IMR-90 (cell line): ENCODE results near the gene RSF1. TPM values are rescaled to one million over a fixed set of nuclear protein-coding genes. Genes with fewer than 3 reads are reported as not detected.

Experiments used
- ATAC-seq: fragments of 200-7000 bp; cut with Tn5 transposase; 2 replicates; pipeline ENCODE4 v1.9.1; 2020; ENCODE audit warnings: low read depth, mild to moderate bottlenecking, moderate library complexity
- BruUV-seq: library from RNA; stranded (reverse); fragments of 400-500 nt; replicated peaks from 2 replicates; lab custom pipeline; 2021; lab: Mats Ljungman, UMichigan
- CTCF ChIA-PET: fragments of 300-600 bp; formaldehyde crosslinking; extraction: SDS; loops from one replicate; lab custom pipeline; 2021; ENCODE audit warnings: antibody characterized with exemption; lab: Yijun Ruan, JAX
- POLR2A ChIA-PET: fragments of 300-600 bp; sonication (Branson Sonifier 250); formaldehyde crosslinking; loops from one replicate; lab custom pipeline; 2022; ENCODE audit warnings: antibody characterized with exemption; ENCODE audit not compliant: unreplicated experiment; lab: Charles Lee
- DNase-seq: peaks from one replicate; pipeline ENCODE4 v3.0.0; 2013
- H2AFZ ChIP-seq: replicated peaks from 2 replicates; pipeline ENCODE3; 2013; ENCODE audit warnings: low read length, mild to moderate bottlenecking; ENCODE audit not compliant: poor library complexity
- H2AK5ac ChIP-seq: 2 replicates; pipeline ENCODE4 v1.6.1; 2013; ENCODE audit warnings: low read depth, low read length, inconsistent platforms
- H2AK9ac ChIP-seq: replicated peaks from 2 replicates; pipeline ENCODE3; 2013; ENCODE audit warnings: mild to moderate bottlenecking, low read depth, low read length, moderate library complexity; ENCODE audit not compliant: poor library complexity
- H2BK120ac ChIP-seq: 2 replicates; pipeline ENCODE4 v1.6.1; 2013; ENCODE audit warnings: low read depth, low read length, inconsistent platforms
- H2BK15ac ChIP-seq: 3 replicates; pipeline ENCODE4 v1.6.1; 2013; ENCODE audit warnings: low read depth, low read length, inconsistent platforms
- H2BK20ac ChIP-seq: 2 replicates; pipeline ENCODE4 v1.6.1; 2013; ENCODE audit warnings: low read depth, mild to moderate bottlenecking, inconsistent platforms, low read length, moderate library complexity
- H2BK5ac ChIP-seq: 2 replicates; pipeline ENCODE4 v1.6.1; 2013; ENCODE audit warnings: mild to moderate bottlenecking, low read depth, low read length, inconsistent platforms; ENCODE audit not compliant: poor library complexity, severe bottlenecking
- H3K14ac ChIP-seq: replicated peaks from 2 replicates; pipeline ENCODE4 v1.6.1; 2013; ENCODE audit warnings: low read depth, low read length, inconsistent platforms
- H3K18ac ChIP-seq: 2 replicates; pipeline ENCODE4 v1.6.1; 2013; ENCODE audit warnings: low read depth, low read length, control low read depth
- H3K23ac ChIP-seq: 2 replicates; pipeline ENCODE4 v1.6.1; 2013; ENCODE audit warnings: low read depth, low read length, inconsistent platforms
- H3K27ac ChIP-seq: 2 replicates; pipeline ENCODE4 v1.5.1; 2013; ENCODE audit warnings: mild to moderate bottlenecking, control low read depth, low read length; ENCODE audit not compliant: insufficient read depth
- H3K27me3 ChIP-seq: 2 replicates; pipeline ENCODE4 v1.6.1; 2013; ENCODE audit warnings: low read length; ENCODE audit not compliant: control insufficient read depth, insufficient read depth
- H3K36me3 ChIP-seq: 2 replicates; pipeline ENCODE4 v1.6.1; 2013; ENCODE audit warnings: low read length, mixed read lengths; ENCODE audit not compliant: control insufficient read depth, insufficient read depth
- H3K4ac ChIP-seq: 2 replicates; pipeline ENCODE4 v1.6.1; 2013; ENCODE audit warnings: low read depth, low read length, inconsistent platforms
- H3K4me1 ChIP-seq: 2 replicates; pipeline ENCODE4 v1.6.1; 2013; ENCODE audit warnings: low read length, mixed read lengths; ENCODE audit not compliant: control insufficient read depth, insufficient read depth
- H3K4me2 ChIP-seq: 2 replicates; pipeline ENCODE4 v1.6.1; 2013; ENCODE audit warnings: low read depth, mild to moderate bottlenecking, control low read depth, low read length, moderate library complexity
- H3K4me3 ChIP-seq: 2 replicates; pipeline ENCODE4 v1.5.1; 2013; ENCODE audit warnings: low read depth, mild to moderate bottlenecking, control low read depth, low read length, moderate library complexity; ENCODE audit not compliant: insufficient read depth
- H3K56ac ChIP-seq: 2 replicates; pipeline ENCODE4 v1.6.1; 2013; ENCODE audit warnings: low read length, inconsistent platforms; ENCODE audit not compliant: insufficient read depth; ENCODE audit errors: extremely low read depth
- H3K79me1 ChIP-seq, 2 experiments: 2 replicates each; pipeline ENCODE4 v1.6.1; 2013; ENCODE audit warnings: low read length in 2 of 2, inconsistent platforms in 1 of 2, low read depth in 1 of 2
- H3K9ac ChIP-seq: 2 replicates; pipeline ENCODE4 v1.6.1; 2013; ENCODE audit warnings: low read depth, low read length, control low read depth
- H3K9me1 ChIP-seq: 2 replicates; pipeline ENCODE4 v1.6.1; 2013; ENCODE audit warnings: low read length, inconsistent platforms; ENCODE audit not compliant: insufficient read depth
- H3K9me3 ChIP-seq: 2 replicates; pipeline ENCODE4 v1.6.1; 2013; ENCODE audit warnings: low read length; ENCODE audit not compliant: control insufficient read depth, insufficient read depth
- H4K20me1 ChIP-seq: 2 replicates; pipeline ENCODE4 v1.6.1; 2013; ENCODE audit warnings: low read length, inconsistent platforms; ENCODE audit not compliant: insufficient read depth
- H4K5ac ChIP-seq: 2 replicates; pipeline ENCODE4 v1.6.1; 2013; ENCODE audit warnings: mild to moderate bottlenecking, low read depth, low read length, control low read depth
- H4K8ac ChIP-seq, 2 experiments: 2 replicates each; pipeline ENCODE4 v1.6.1; 2013; ENCODE audit warnings: low read depth in 2 of 2, low read length in 2 of 2, control low read depth in 1 of 2, inconsistent platforms in 1 of 2
- H4K91ac ChIP-seq: 2 replicates; pipeline ENCODE4 v1.6.1; 2013; ENCODE audit warnings: low read depth, low read length, inconsistent platforms; ENCODE audit not compliant: insufficient read depth
- CHD1 ChIP-seq: IDR thresholded peaks from 2 replicates; pipeline ENCODE4 v1.6.1; 2012; ENCODE audit warnings: low read depth, low read length, improper control_type of control experiment
- ELK1 ChIP-seq: fragments of 150-350 bp; IDR thresholded peaks from 2 replicates; pipeline ENCODE4 v1.6.1; 2016; ENCODE audit warnings: low read depth, mild to moderate bottlenecking, low read length, moderate library complexity, borderline replicate concordance
- MXI1 ChIP-seq: IDR thresholded peaks from 2 replicates; pipeline ENCODE4 v1.6.1; 2012; ENCODE audit warnings: low read depth, mild to moderate bottlenecking, low read length, moderate library complexity, borderline replicate concordance
- POLR2A ChIP-seq: IDR thresholded peaks from 2 replicates; pipeline ENCODE4 v1.6.1; 2012; ENCODE audit warnings: mild to moderate bottlenecking, low read depth, low read length
- RCOR1 ChIP-seq: IDR thresholded peaks from 2 replicates; pipeline ENCODE4 v1.6.1; 2012; ENCODE audit warnings: mild to moderate bottlenecking, low read length, improper control_type of control experiment; ENCODE audit not compliant: insufficient replicate concordance
- RFX5 ChIP-seq: IDR thresholded peaks from 2 replicates; pipeline ENCODE4 v1.8.0; 2012; ENCODE audit warnings: low read depth, mild to moderate bottlenecking, low read length, moderate library complexity
- USF2 ChIP-seq: fragments of 150-350 bp; IDR thresholded peaks from 2 replicates; pipeline ENCODE4 v1.6.1; 2017; ENCODE audit warnings: mild to moderate bottlenecking, antibody characterized with exemption, low read length, low read depth
- WGBS, 2 experiments: methylation state at CpG; one replicate each; pipeline versions ENCODE4 v1.1.5 to v1.1.7; 2013; ENCODE audit warnings: missing lambda C conversion rate in 2 of 2; ENCODE audit not compliant: insufficient read length in 1 of 2; ENCODE audit errors: extremely low coverage in 2 of 2; 5-methylcytosine and 5-hydroxymethylcytosine counted together
- dilution Hi-C: fragments of 300-500 bp; cut with HindIII; formaldehyde crosslinking; loops from one replicate; pipeline ENCODE4 v1.14.3; 2018; ENCODE audit warnings: low sequenced_read_pairs; ENCODE audit not compliant: unreplicated experiment
- in situ Hi-C: fragments of 300-500 bp; cut with MboI; formaldehyde crosslinking; loops from 3 replicates; pipeline ENCODE4 v1.14.3; 2019; ENCODE audit warnings: low sequenced_read_pairs, inconsistent platforms, mixed read lengths
- intact Hi-C: fragments of 100-400 bp; cut with micrococcal nuclease; formaldehyde crosslinking; loops from 2 replicates; pipeline ENCODE4 v1.10.0; 2022
- polyA plus RNA-seq, 3 experiments: library from polyadenylated mRNA; depleted of rRNA; stranded (reverse); fragments of >200 nt; gene quantifications; 2 replicates each; pipeline ENCODE4 v1.2.3, GENCODE V29; 2012; ENCODE audit warnings: low replicate concordance in 1 of 3
- total RNA-seq: library from RNA; depleted of rRNA; stranded (reverse); fragments of >200 nt; gene quantifications from 2 replicates; pipeline ENCODE4 v1.2.3, GENCODE V29; 2012

Gene RSF1
- total and polyA plus RNA-seq, 2 of the 4 experiments (the other 2 are of a cell fraction), result 13.9 to 18.5 TPM

GRCh38 chr11:77729063-77729462 lies 91.5 kb downstream of the RSF1 start:
- in situ Hi-C loops (no loop called here), dilution Hi-C loops (no loop called here), intact Hi-C loops (no loop called here)
- DNase-seq (no peak), ATAC-seq (no peak)
- Histone ChIP-seq H4K8ac (no peak overlapping the region), H3K4me2 (no peak overlapping the region), H3K27me3 (no peaks in the 10 kb centered on the region), H3K79me1 (peaks cover 18 to 19% of the 10 kb centered on the region in 2 experiments), H2BK15ac (no peak overlapping the region), H3K36me3 (peaks cover 14% of the 10 kb centered on the region), H4K91ac (no peak overlapping the region), H3K4me3 (no peak overlapping the region), H3K27ac (no peak overlapping the region), H3K18ac (no peak overlapping the region), H2BK5ac (no peak overlapping the region), H4K5ac (no peak overlapping the region), H2AK5ac (no peak overlapping the region), H3K9me3 (peaks cover 14% of the 10 kb centered on the region), H3K9ac (no peak overlapping the region), H3K9me1 (no peaks in the 10 kb centered on the region; the same call in 1 of the 2 replicates), H2AK9ac (no peak overlapping the region), H3K14ac (no peak overlapping the region), H3K4me1 (no peaks in the 10 kb centered on the region), H3K56ac (no peak overlapping the region), H2BK20ac (no peak overlapping the region), H4K20me1 (peaks cover 8% of the 10 kb centered on the region; the same call in 1 of the 2 replicates), H2AFZ (no peak overlapping the region), H3K4ac (no peak overlapping the region), H3K23ac (no peak overlapping the region), H2BK120ac (no peak overlapping the region)
- TF ChIP-seq USF2 (no peak), ELK1 (no peak), RCOR1 (no peak), CHD1 (no peak), POLR2A (no peak), RFX5 (no peak), MXI1 (no peak)
- no TSS peak for BruUV-seq
- no CpG with 5 or more reads among the region's 2 CpGs for whole genome bisulfite sequencing, 2 experiments
- ChIA-PET CTCF (interaction anchor here (0.6 kb wide), 1 partner anchor 47 kb away, joined by 3 read pairs; no protein-coding TSS in a partner anchor), POLR2A (no interaction called here)
